Body of pancreas (tissue), 4 donors: ENCODE measurements around the gene TAF6.

Experiments used
- CTCF ChIP-seq, 7 experiments: fragments of 450-650 bp in 4 of 7; fragments of 200-600 bp in 3 of 7; sonication (generic) in 3 of 7; IDR thresholded peaks; one replicate each; pipeline ENCODE4 v1.5.1; 2016 to 2019; ENCODE audit warnings: antibody characterized with exemption in 7 of 7
- POLR2A ChIP-seq, 3 donors: fragments of 450-650 bp; IDR thresholded peaks; one replicate each; pipeline ENCODE4 v1.6.1; 2016; ENCODE audit warnings: antibody characterized with exemption in 3 of 3, mild to moderate bottlenecking in 2 of 3

DNA sequence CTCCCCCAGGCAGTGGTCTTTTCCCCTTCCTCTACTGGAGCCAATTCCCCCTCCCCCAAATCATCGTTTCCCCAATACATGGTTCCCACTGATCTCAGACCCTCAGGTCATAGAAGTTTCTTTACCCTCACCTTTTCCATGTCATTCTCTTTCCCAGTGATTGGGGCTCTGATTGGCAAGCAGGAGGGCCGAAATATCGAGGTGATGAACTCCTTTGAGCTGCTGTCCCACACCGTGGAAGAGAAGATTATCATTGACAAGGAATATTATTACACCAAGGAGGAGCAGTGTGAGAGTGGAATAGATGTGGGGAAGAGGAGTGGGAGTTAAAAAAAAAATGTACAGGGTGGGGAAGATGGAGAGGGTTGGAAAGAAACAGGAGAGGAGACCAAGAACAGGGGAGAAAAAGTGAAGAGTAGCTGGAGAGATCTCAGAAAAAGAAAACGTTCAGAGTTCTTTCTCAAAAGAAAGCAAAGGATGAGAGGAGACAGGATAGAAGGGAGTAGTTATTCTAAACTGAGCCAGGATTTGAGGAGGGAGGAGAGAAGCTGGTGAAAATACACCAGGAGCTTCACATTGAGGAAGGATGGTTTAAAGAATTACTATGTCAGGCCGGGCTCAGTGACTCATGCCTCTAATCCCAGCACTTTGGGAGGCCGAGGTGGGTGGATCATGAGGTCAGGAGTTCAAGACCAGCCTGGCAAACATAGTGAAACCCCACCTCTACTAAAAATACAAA lies 29.5 kb downstream of the TAF6 start:
- TF ChIP-seq POLR2A (IDR thresholded peaks at IDR 0.05) (no peak), CTCF (IDR thresholded peaks at IDR 0.05) (no peak)
